ENCODE data around the gene BARX2. TPM values are rescaled to one million over a fixed set of nuclear protein-coding genes. Genes with fewer than 3 reads are reported as not detected.

The BARX2 gene
- total RNA-seq, 2 experiments from 2014 or later: 0.11 TPM; not detected in 1

- CTCF ChIA-PET: no interaction called here
- POLR2A ChIA-PET: no interaction called here
Measured at GRCh38 chr11:129427816-129428406, 52.3 kb downstream of the BARX2 start.

GRCh38 chr11:129428557-129428956 lies 52.9 kb downstream of the BARX2 start:
- ChIA-PET POLR2A (no interaction called here), CTCF (no interaction called here)

DNA sequence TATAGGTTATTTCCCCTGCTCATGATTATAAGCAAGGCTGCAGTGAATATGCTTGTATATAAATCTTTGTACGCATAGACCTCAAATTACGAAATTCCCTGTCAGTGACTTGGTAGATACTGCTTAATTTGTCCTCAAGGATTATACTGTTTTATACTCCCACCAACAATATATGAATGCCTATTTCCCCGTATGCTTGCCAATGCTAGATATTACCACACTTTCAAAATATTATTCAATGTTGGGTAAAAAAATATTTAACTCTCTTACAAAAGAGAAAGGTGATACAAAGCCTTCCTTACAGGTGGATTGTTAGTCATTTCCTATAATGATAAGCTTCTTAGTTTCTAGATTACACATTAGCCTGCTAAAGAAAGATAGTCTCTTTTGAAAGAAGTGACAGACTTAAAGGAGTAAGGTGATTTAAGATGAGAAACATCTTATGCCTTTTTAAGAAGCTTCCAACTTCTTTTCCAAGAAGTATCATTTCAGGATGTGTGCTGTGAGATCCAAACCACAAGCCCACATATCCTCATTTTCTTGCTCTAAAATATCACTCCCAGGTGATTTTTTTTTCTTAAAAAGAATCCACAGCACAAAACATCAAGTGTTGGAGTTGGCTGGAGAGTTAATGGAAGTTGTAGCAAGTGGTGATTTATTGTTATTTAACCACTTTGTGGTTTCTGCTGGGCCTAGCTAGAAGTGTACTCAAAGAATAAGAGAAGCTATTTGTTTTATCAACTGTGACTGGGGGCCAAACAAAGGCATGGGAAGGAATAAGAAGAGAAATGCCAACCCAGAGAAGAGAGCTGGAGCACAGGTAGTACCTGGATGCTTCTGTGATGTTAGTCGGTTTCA lies 59.2 kb downstream of the BARX2 start:
- CTCF ChIA-PET: no interaction called here
- POLR2A ChIA-PET: interaction anchor here (1.2 kb wide), 1 partner anchor 204 kb away, joined by 4 read pairs; no protein-coding TSS in a partner anchor

- CTCF ChIA-PET: no interaction called here
- POLR2A ChIA-PET: interaction anchor here (1.2 kb wide), 1 partner anchor 204 kb away, joined by 4 read pairs; no protein-coding TSS in a partner anchor
Measured at GRCh38 chr11:129435499-129436245, 60.0 kb downstream of the BARX2 start.

DNA sequence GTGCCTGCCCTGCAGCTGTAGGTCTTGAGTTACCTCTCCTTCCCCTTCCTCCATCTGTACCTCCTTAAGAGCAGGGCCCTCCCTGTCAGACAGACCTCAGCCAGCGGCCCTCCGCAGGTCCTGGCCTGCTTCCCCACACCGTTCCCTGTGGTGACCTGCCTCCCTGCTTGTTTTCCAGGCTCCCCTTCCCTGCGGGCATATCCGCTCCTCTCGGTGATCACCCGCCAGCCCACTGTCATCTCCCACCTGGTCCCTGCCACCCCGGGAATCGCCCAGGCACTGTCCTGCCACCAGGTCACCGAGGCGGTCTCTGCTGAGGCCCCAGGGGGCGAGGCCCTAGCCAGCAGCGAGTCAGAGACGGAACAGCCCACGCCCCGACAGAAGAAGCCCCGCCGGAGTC lies 60.9 kb downstream of the BARX2 start:
- ChIA-PET CTCF (no interaction called here), POLR2A (no interaction called here)

GRCh38 chr11:129440028-129440713 lies 64.5 kb downstream of the BARX2 start:
- CTCF ChIA-PET: no interaction called here
- POLR2A ChIA-PET: no interaction called here

DNA sequence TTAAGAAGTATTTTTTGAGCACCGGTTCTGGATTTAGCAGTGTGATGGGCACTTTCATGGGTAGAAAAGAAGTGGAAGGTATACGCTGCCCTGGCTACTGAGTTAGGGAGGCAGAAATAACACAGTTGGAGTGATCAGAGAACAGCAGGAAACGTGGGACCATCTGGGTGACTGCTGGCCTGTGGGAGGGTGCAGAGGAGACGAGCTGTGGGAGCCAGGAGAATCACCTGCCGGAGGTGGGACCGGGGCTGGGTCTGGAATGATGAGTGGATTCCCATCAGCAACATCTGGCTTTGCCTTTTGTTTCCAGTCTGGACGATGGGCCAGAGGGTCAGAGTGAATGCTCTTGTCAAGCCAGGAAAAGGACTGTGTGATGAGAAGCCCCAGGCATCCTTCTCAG lies 66.5 kb downstream of the BARX2 start:
- ChIA-PET CTCF (no interaction called here), POLR2A (no interaction called here)

GRCh38 chr11:129443276-129443675 lies 67.6 kb downstream of the BARX2 start:
- ChIA-PET POLR2A (no interaction called here), CTCF (no interaction called here)

DNA sequence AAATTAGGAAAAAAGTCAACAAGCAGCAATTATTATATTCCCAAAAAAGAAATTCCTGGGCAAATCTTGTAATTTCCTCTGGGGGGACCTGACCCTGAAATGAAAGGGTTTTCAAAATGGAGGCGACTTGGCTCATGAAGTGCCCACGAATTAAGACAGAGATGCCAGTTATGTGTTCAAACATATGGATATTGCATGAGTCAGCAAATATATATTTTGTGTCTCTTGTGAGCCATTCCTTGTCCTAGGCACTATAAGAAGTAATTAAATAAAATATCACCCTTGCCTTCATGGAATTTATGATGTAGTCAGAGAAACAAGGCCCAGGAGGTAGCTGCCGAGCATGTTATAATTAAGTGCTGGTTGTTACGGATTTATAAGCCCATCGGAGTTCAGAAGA lies 68.6 kb downstream of the BARX2 start:
- POLR2A ChIA-PET: no interaction called here
- CTCF ChIA-PET: no interaction called here

GRCh38 chr11:129445226-129445625 lies 69.6 kb downstream of the BARX2 start:
- POLR2A ChIA-PET: no interaction called here

DNA sequence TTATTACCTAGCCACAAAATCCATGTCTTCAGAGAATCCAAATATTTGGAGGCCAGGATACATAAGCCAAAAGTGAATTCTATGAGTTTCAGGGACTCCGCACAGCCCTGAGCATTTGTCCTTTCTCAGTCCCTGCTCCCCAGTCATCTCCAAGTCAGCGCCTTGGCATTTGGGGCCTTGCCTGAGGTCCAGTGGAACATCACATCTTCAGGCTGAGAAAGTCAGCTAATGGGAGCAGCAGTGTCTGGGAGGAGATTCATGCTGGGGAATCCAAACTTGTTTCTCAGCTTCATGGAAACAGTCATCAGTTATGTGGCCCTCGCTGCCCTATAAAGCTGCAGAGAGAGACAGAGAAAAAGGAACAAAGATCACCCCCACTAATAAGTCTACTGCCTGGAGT lies 70.9 kb downstream of the BARX2 start:
- CTCF ChIA-PET: no interaction called here
- POLR2A ChIA-PET: no interaction called here

More at GRCh38 chr11:129445226-129445625, 69.6 kb downstream of the BARX2 start:
- CTCF ChIA-PET: no interaction called here

DNA sequence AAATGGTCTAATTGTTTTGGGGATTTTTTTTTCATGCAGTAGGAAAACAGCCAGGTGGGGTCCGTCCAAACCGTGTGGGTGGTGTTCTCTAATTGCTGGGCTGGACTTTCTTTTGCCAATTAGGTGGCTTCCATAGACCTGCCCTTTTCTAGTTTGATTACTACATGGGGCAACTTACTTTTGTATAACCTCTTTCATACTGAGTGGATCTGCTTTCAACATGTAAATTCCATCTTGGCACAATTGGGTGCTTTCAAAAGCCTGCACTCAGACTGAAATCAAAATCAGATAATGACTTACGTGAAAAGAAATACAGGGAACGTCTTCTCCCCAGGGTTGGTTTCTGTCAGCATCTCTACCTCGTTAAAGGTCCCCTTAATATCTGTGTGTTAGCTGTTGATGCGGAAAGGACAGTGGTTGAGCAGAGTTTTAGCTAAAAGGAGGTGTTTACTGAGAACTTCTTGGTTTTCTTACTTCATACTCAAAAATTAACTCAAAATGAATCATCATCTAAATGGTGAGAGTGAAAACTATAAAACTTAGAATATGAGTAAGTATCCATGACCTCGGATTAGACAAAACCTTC lies 72.1 kb downstream of the BARX2 start:
- ChIA-PET POLR2A (no interaction called here), CTCF (no interaction called here)

GRCh38 chr11:129451524-129451923 lies 75.9 kb downstream of the BARX2 start:
- ChIA-PET CTCF (no interaction called here), POLR2A (no interaction called here)

GRCh38 chr11:129453293-129453721 lies 77.7 kb downstream of the BARX2 start:
- POLR2A ChIA-PET: no interaction called here

GRCh38 chr11:129455101-129455500 lies 79.5 kb downstream of the BARX2 start:
- ChIA-PET POLR2A (no interaction called here), CTCF (no interaction called here)

More at GRCh38 chr11:129453293-129453721, 77.7 kb downstream of the BARX2 start:
- CTCF ChIA-PET: no interaction called here

GRCh38 chr11:129455756-129456655 lies 80.4 kb downstream of the BARX2 start:
- POLR2A ChIA-PET: no interaction called here

DNA sequence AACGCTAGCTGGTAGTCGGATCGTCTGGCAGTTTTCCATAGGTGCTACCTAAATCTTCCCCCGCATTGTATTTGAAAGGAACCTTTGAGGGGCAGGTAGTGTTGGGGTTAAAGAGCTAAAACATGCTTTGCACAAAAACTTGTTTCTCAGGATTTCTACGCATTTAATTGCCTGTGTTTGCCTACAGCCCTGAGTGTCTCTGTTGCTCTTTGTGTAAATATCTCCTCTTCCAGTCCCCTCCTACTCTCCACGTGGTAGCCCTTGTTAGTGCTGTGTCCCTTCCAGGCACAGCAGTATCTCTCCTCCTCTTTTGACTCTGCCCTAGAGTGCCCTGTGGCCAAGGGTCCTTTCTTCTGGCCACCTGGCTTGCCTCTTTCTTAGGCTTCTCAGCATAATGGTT lies 81.7 kb downstream of the BARX2 start:
- ChIA-PET CTCF (no interaction called here), POLR2A (no interaction called here)

More at GRCh38 chr11:129455756-129456655, 80.4 kb downstream of the BARX2 start:
- CTCF ChIA-PET: no interaction called here

GRCh38 chr11:129458278-129458677 lies 82.6 kb downstream of the BARX2 start:
- ChIA-PET CTCF (no interaction called here), POLR2A (no interaction called here)
